ENCODE data around the gene EPHA10. TPM values are rescaled to one million over a fixed set of nuclear protein-coding genes. Genes with fewer than 3 reads are reported as not detected.
"Not testable (repeated sequence)": the region's sequence is repeated elsewhere in the genome, so short reads cannot be mapped to it uniquely, and the experiment has no call there.

EPHA10 gene
- total RNA-seq, 1 experiment from 2014 or later: not detected

GRCh38 chr1:37691497-37692077 lies 73.3 kb downstream of the EPHA10 start:
- Histone ChIP-seq H3K79me2 (ENCODE audit: low read length) (peaks cover 61% of the 10 kb centered on the region), H3K4me2 (ENCODE audit: low read depth, low read length, poor library complexity, severe bottlenecking) (peak overlapping the region; percentile 86), H3K4me1 (ENCODE audit: low read length) (peaks cover 29% of the 10 kb centered on the region), H3K9me2 (replicated peaks; ENCODE audit: insufficient read depth, low read length) (no peaks in the 10 kb centered on the region), H3K27ac (ENCODE audit: low read length) (no peak overlapping the region; the same call in 1 of the 2 replicates), H4K20me1 (ENCODE audit: insufficient read depth, low read depth, low read length) (no peaks in the 10 kb centered on the region), H3K4me3 (ENCODE audit: low read length) (peak overlapping the region; percentile 83), H3K36me3 (ENCODE audit: insufficient read depth, low read length) (peaks cover 19% of the 10 kb centered on the region; the same call in 1 of the 2 replicates), H3K9me3 (ENCODE audit: low read length) (no peaks in the 10 kb centered on the region), H3K9ac (ENCODE audit: low read length) (peak overlapping the region; percentile 84), H2AFZ (ENCODE audit: low read length) (peak overlapping the region; percentile 88), H3K27me3 (ENCODE audit: low read length) (no peaks in the 10 kb centered on the region)
- DNase-seq: peak; percentile 59

GRCh38 chr1:37688926-37689325 lies 76.0 kb downstream of the EPHA10 start:
- Histone ChIP-seq H3K4me3 (ENCODE audit: low read length) (peak overlapping the region; percentile 83), H3K36me3 (ENCODE audit: insufficient read depth, low read length) (no peaks in the 10 kb centered on the region; the same call in 1 of the 2 replicates), H3K9me3 (ENCODE audit: low read length) (no peaks in the 10 kb centered on the region), H3K9ac (ENCODE audit: low read length) (peak overlapping the region; percentile 79), H3K79me2 (ENCODE audit: low read length) (peaks cover 43% of the 10 kb centered on the region), H3K4me1 (ENCODE audit: low read length) (peaks cover 23% of the 10 kb centered on the region), H3K9me2 (replicated peaks; ENCODE audit: insufficient read depth, low read length) (no peaks in the 10 kb centered on the region), H3K27ac (ENCODE audit: low read length) (no peak overlapping the region), H4K20me1 (ENCODE audit: insufficient read depth, low read depth, low read length) (no peaks in the 10 kb centered on the region), H3K27me3 (ENCODE audit: low read length) (no peaks in the 10 kb centered on the region), H2AFZ (ENCODE audit: low read length) (no peak overlapping the region), H3K4me2 (ENCODE audit: low read depth, low read length, poor library complexity, severe bottlenecking) (peak overlapping the region; percentile 86)
- DNase-seq: no peak

GRCh38 chr1:37687764-37688163 lies 77.2 kb downstream of the EPHA10 start:
- H3K27me3 ChIP-seq (ENCODE audit: low read length); DNase-seq; H3K9ac ChIP-seq (ENCODE audit: low read length); H3K4me3 ChIP-seq (ENCODE audit: low read length); H3K9me2 ChIP-seq (replicated peaks; ENCODE audit: insufficient read depth, low read length); H4K20me1 ChIP-seq (ENCODE audit: insufficient read depth, low read depth, low read length); H2AFZ ChIP-seq (ENCODE audit: low read length); H3K36me3 ChIP-seq (ENCODE audit: insufficient read depth, low read length); H3K27ac ChIP-seq (ENCODE audit: low read length); H3K4me2 ChIP-seq (ENCODE audit: low read depth, low read length, poor library complexity, severe bottlenecking); H3K9me3 ChIP-seq (ENCODE audit: low read length): not testable (repeated sequence)
- Histone ChIP-seq H3K79me2 (ENCODE audit: low read length) (peaks cover 32% of the 10 kb centered on the region), H3K4me1 (ENCODE audit: low read length) (peaks cover 17% of the 10 kb centered on the region)

- no peaks in the 10 kb centered on the region for H4K20me1 ChIP-seq (ENCODE audit: insufficient read depth, low read depth, low read length)
Observed at GRCh38 chr1:37685722-37686121, 79.2 kb downstream of the EPHA10 start.

GRCh38 chr1:37684182-37684581 lies 80.7 kb downstream of the EPHA10 start:
- H3K9me3 ChIP-seq (ENCODE audit: low read length); H3K36me3 ChIP-seq (ENCODE audit: insufficient read depth, low read length); H3K4me1 ChIP-seq (ENCODE audit: low read length); H2AFZ ChIP-seq (ENCODE audit: low read length); H3K27ac ChIP-seq (ENCODE audit: low read length); H4K20me1 ChIP-seq (ENCODE audit: insufficient read depth, low read depth, low read length); H3K9ac ChIP-seq (ENCODE audit: low read length); H3K9me2 ChIP-seq (replicated peaks; ENCODE audit: insufficient read depth, low read length); DNase-seq; H3K4me2 ChIP-seq (ENCODE audit: low read depth, low read length, poor library complexity, severe bottlenecking); H3K27me3 ChIP-seq (ENCODE audit: low read length); H3K4me3 ChIP-seq (ENCODE audit: low read length): not testable (repeated sequence)
- peaks cover 10% of the 10 kb centered on the region for H3K79me2 ChIP-seq (ENCODE audit: low read length)

More at GRCh38 chr1:37685722-37686121, 79.2 kb downstream of the EPHA10 start:
- Histone ChIP-seq H3K36me3 (ENCODE audit: insufficient read depth, low read length) (peaks cover 9% of the 10 kb centered on the region; the same call in 1 of the 2 replicates), H3K79me2 (ENCODE audit: low read length) (peaks cover 21% of the 10 kb centered on the region), H3K4me2 (ENCODE audit: low read depth, low read length, poor library complexity, severe bottlenecking) (no peak overlapping the region), H3K27ac (ENCODE audit: low read length) (no peak overlapping the region), H3K4me3 (ENCODE audit: low read length) (no peak overlapping the region), H3K4me1 (ENCODE audit: low read length) (peaks cover 10% of the 10 kb centered on the region), H3K9me3 (ENCODE audit: low read length) (no peaks in the 10 kb centered on the region), H2AFZ (ENCODE audit: low read length) (no peak overlapping the region), H3K27me3 (ENCODE audit: low read length) (no peaks in the 10 kb centered on the region), H3K9me2 (replicated peaks; ENCODE audit: insufficient read depth, low read length) (no peaks in the 10 kb centered on the region), H3K9ac (ENCODE audit: low read length) (no peak overlapping the region)
- no peak for DNase-seq

DNA sequence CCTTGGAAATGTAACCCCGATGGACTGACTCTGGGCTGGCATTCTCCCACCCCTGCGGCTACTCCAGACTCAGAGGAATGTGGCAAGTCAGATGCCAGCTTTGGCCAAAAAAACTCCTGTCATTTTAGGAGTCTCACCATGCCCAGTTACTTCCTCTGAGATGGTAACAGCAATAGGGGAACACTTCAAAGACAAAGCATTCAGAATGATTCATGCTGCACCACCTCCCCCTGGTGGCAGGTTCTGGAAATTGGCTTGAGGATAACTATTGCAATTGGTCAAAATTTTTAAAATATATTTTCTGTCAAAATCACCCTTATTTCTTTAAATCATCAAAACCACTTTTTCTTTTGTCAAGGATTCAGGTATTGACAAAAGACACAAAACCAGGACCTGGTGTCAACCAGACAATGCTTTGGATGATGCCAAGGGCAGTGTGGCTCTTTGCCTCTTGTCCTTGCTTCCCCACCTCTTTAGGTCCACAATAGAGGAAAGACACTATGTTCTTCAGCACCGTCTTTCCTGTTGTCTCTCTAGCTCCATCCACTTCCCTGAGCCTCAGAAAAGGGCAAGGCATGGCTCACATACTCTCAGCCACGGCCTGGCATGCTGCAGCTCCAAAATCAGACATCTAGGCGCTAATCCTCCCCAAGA lies 82.5 kb downstream of the EPHA10 start:
- DNase-seq: peak; percentile 89
- H3K4me3 ChIP-seq (ENCODE audit: low read length): no peak overlapping the region
- no peaks in the 10 kb centered on the region for H3K9me3 ChIP-seq (ENCODE audit: low read length)
- no peak overlapping the region for H3K27ac ChIP-seq (ENCODE audit: low read length)
- H3K9me2 ChIP-seq (replicated peaks; ENCODE audit: insufficient read depth, low read length): no peaks in the 10 kb centered on the region
- no peak overlapping the region for H2AFZ ChIP-seq (ENCODE audit: low read length)
- H3K79me2 ChIP-seq (ENCODE audit: low read length): no peaks in the 10 kb centered on the region
- no peak overlapping the region for H3K9ac ChIP-seq (ENCODE audit: low read length)
- no peaks in the 10 kb centered on the region for H4K20me1 ChIP-seq (ENCODE audit: insufficient read depth, low read depth, low read length)
- no peaks in the 10 kb centered on the region for H3K27me3 ChIP-seq (ENCODE audit: low read length)
- H3K4me2 ChIP-seq (ENCODE audit: low read depth, low read length, poor library complexity, severe bottlenecking): no peak overlapping the region
- no peaks in the 10 kb centered on the region for H3K4me1 ChIP-seq (ENCODE audit: low read length)
- peaks cover 9% of the 10 kb centered on the region; the same call in 1 of the 2 replicates for H3K36me3 ChIP-seq (ENCODE audit: insufficient read depth, low read length)

- no peak overlapping the region for H3K27ac ChIP-seq (ENCODE audit: low read length)
- H3K4me1 ChIP-seq (ENCODE audit: low read length): peaks cover 8% of the 10 kb centered on the region
- H3K27me3 ChIP-seq (ENCODE audit: low read length): no peaks in the 10 kb centered on the region
- no peak overlapping the region for H3K9ac ChIP-seq (ENCODE audit: low read length)
- H3K4me2 ChIP-seq (ENCODE audit: low read depth, low read length, poor library complexity, severe bottlenecking): no peak overlapping the region
- no peaks in the 10 kb centered on the region for H3K9me3 ChIP-seq (ENCODE audit: low read length)
- H3K36me3 ChIP-seq (ENCODE audit: insufficient read depth, low read length): peaks cover 9% of the 10 kb centered on the region; the same call in 1 of the 2 replicates
- H3K4me3 ChIP-seq (ENCODE audit: low read length): no peak overlapping the region
- H3K79me2 ChIP-seq (ENCODE audit: low read length): no peaks in the 10 kb centered on the region
- no peak overlapping the region for H2AFZ ChIP-seq (ENCODE audit: low read length)
- no peaks in the 10 kb centered on the region for H3K9me2 ChIP-seq (replicated peaks; ENCODE audit: insufficient read depth, low read length)
- no peaks in the 10 kb centered on the region for H4K20me1 ChIP-seq (ENCODE audit: insufficient read depth, low read depth, low read length)
- no peak for DNase-seq
Observed at GRCh38 chr1:37680933-37681332, 84.0 kb downstream of the EPHA10 start.

DNA sequence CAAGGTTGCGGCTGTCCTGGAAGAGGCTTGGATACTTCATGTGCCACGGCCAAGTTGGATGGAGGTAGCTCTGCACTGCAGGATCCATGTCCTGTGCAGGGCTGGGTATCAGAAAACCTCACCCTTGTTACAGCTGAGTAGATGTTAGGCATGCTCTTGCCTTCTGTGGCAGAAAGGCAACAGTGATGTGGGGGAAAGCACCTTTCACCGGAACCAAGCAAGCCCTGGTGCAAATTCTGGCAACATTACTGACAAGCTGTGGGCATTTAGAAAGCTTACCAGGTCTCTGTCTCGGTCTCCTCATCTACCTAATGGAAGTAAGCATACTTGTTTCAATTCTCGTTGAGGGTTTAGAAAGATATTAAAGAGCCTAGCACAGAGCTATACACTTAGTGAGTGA lies 87.1 kb downstream of the EPHA10 start:
- no peak overlapping the region for H3K27ac ChIP-seq (ENCODE audit: low read length)
- no peaks in the 10 kb centered on the region for H3K9me2 ChIP-seq (replicated peaks; ENCODE audit: insufficient read depth, low read length)
- no peak for DNase-seq
- no peak overlapping the region for H3K4me2 ChIP-seq (ENCODE audit: low read depth, low read length, poor library complexity, severe bottlenecking)
- no peaks in the 10 kb centered on the region for H3K79me2 ChIP-seq (ENCODE audit: low read length)
- no peaks in the 10 kb centered on the region for H3K27me3 ChIP-seq (ENCODE audit: low read length)
- H2AFZ ChIP-seq (ENCODE audit: low read length): no peak overlapping the region
- H3K9ac ChIP-seq (ENCODE audit: low read length): no peak overlapping the region
- no peaks in the 10 kb centered on the region for H4K20me1 ChIP-seq (ENCODE audit: insufficient read depth, low read depth, low read length)
- H3K36me3 ChIP-seq (ENCODE audit: insufficient read depth, low read length): peaks cover 9% of the 10 kb centered on the region; the same call in 1 of the 2 replicates
- H3K9me3 ChIP-seq (ENCODE audit: low read length): no peaks in the 10 kb centered on the region
- no peak overlapping the region for H3K4me3 ChIP-seq (ENCODE audit: low read length)
- peaks cover 10% of the 10 kb centered on the region for H3K4me1 ChIP-seq (ENCODE audit: low read length)

All from Karpas-422 (cell line).